GM23248 (cell line): ENCODE measurements around the gene CXCL6. TPM values are rescaled to one million over a fixed set of nuclear protein-coding genes. Genes with fewer than 3 reads are reported as not detected.

Experiments used
- DNase-seq: peaks from one replicate; pipeline ENCODE4 v3.0.0-alpha.2; 2015
- H2AFZ ChIP-seq: fragments of 200-600 bp; sonication (generic); 2 replicates; pipeline ENCODE4 v1.6.1; 2016; ENCODE audit warnings: antibody characterized with exemption
- H3F3A ChIP-seq: fragments of 200-600 bp; sonication (generic); 2 replicates; pipeline ENCODE4 v1.6.1; 2016; ENCODE audit warnings: mild to moderate bottlenecking, antibody characterized with exemption, mixed run types; ENCODE audit not compliant: insufficient read depth
- H3K27ac ChIP-seq: fragments of 200-600 bp; sonication (generic); 2 replicates; pipeline ENCODE4 v1.5.1; 2016; ENCODE audit warnings: mild to moderate bottlenecking
- H3K27me3 ChIP-seq: fragments of 200-600 bp; sonication (generic); replicated peaks from 2 replicates; pipeline ENCODE4 v1.6.1; 2016; ENCODE audit warnings: mild to moderate bottlenecking; ENCODE audit not compliant: insufficient read depth
- H3K36me3 ChIP-seq: fragments of 200-600 bp; sonication (generic); 2 replicates; pipeline ENCODE4 v1.6.1; 2016; ENCODE audit warnings: low read depth, mild to moderate bottlenecking
- H3K4me1 ChIP-seq: fragments of 200-600 bp; sonication (generic); 2 replicates; pipeline ENCODE4 v1.6.1; 2016; ENCODE audit warnings: mild to moderate bottlenecking; ENCODE audit not compliant: insufficient read depth
- H3K4me2 ChIP-seq: fragments of 200-600 bp; sonication (generic); one replicate; pipeline ENCODE4 v1.6.1; 2016; ENCODE audit warnings: mild to moderate bottlenecking; ENCODE audit not compliant: unreplicated experiment
- H3K4me3 ChIP-seq: fragments of 200-600 bp; sonication (generic); 2 replicates; pipeline ENCODE4 v1.5.1; 2016; ENCODE audit warnings: mild to moderate bottlenecking
- H3K79me2 ChIP-seq: fragments of 200-600 bp; sonication (generic); 2 replicates; pipeline ENCODE4 v1.6.1; 2016; ENCODE audit warnings: mild to moderate bottlenecking; ENCODE audit not compliant: insufficient read depth
- H3K9ac ChIP-seq: fragments of 200-600 bp; sonication (generic); 2 replicates; pipeline ENCODE4 v1.6.1; 2016; ENCODE audit warnings: mild to moderate bottlenecking
- H3K9me2 ChIP-seq: fragments of 200-600 bp; sonication (generic); 2 replicates; pipeline ENCODE4 v1.6.1; 2016; ENCODE audit warnings: mixed run types, mild to moderate bottlenecking, moderate library complexity; ENCODE audit not compliant: insufficient read depth
- H3K9me3 ChIP-seq: fragments of 200-600 bp; sonication (generic); one replicate; pipeline ENCODE4 v1.6.1; 2017; ENCODE audit warnings: low read depth
- H4K20me1 ChIP-seq: fragments of 200-600 bp; sonication (generic); 2 replicates; pipeline ENCODE4 v1.6.0; 2016; ENCODE audit not compliant: insufficient read depth
- EZH2 ChIP-seq: fragments of 200-600 bp; sonication (generic); IDR thresholded peaks from 2 replicates; pipeline ENCODE4 v1.6.1; 2018; ENCODE audit warnings: antibody characterized with exemption, mild to moderate bottlenecking; ENCODE audit not compliant: insufficient read depth, poor library complexity, severe bottlenecking
- EZH2phosphoT487 ChIP-seq: fragments of 200-600 bp; sonication (generic); IDR thresholded peaks from 2 replicates; pipeline ENCODE4 v1.6.1; 2018; ENCODE audit warnings: antibody characterized with exemption, moderate library complexity, mild to moderate bottlenecking, low read depth; ENCODE audit not compliant: insufficient read depth
- whole genome bisulfite sequencing, 2 experiments: methylation state at CpG; one replicate each; pipeline ENCODE4 v1.1.6; 2015 to 2017; ENCODE audit warnings: low lambda C conversion rate in 2 of 2, low coverage in 1 of 2; ENCODE audit errors: missing lambda C conversion rate in 2 of 2; 5-methylcytosine and 5-hydroxymethylcytosine counted together
- in situ Hi-C: fragments of 300-500 bp; cut with MboI; formaldehyde crosslinking; loops from 2 replicates; pipeline ENCODE4 v1.15.0; 2020
- polyA plus RNA-seq: library from polyadenylated mRNA; unstranded; fragments of >200 nt; fragmentation: Nextera tagmentation; extraction: Ambion mirVana; gene quantifications from 2 replicates; pipeline ENCODE4 v1.2.1, GENCODE V29; 2016
- total RNA-seq: library from RNA; depleted of rRNA; stranded (reverse); fragments of >200 nt; shearing (Covaris generic); gene quantifications from 2 replicates; pipeline ENCODE4 v1.2.3, GENCODE V29; 2014

The CXCL6 gene
- total and polyA plus RNA-seq, 2 experiments from 2014 or later, result 8.1 to 17.9 TPM

GRCh38 chr4:73860181-73860580 lies 23.7 kb downstream of the CXCL6 start:
- H3K4me1 ChIP-seq, result peaks cover 25% of the 10 kb centered on the region
- no peaks in the 10 kb centered on the region for H3K9me3 ChIP-seq
- WGBS, 2 experiments, result 40 to 43% methylated on average over 4 of the region's 4 CpGs
- H3K79me2 ChIP-seq, result no peaks in the 10 kb centered on the region
- no peak overlapping the region for H3K27ac ChIP-seq
- no peak overlapping the region for H3K9ac ChIP-seq
- H3K36me3 ChIP-seq, result no peaks in the 10 kb centered on the region
- H3F3A ChIP-seq, result peaks cover 36% of the 10 kb centered on the region
- H3K4me3 ChIP-seq, result no peak overlapping the region
- no peak overlapping the region for H2AFZ ChIP-seq
- in situ Hi-C loops, result no loop called here
- TF ChIP-seq EZH2, result no peak
- TF ChIP-seq EZH2phosphoT487, result no peak
- H3K4me2 ChIP-seq, result peak overlapping the region; percentile 14
- no peaks in the 10 kb centered on the region for H4K20me1 ChIP-seq
- no peak for DNase-seq
- no peaks in the 10 kb centered on the region for H3K9me2 ChIP-seq
- no peaks in the 10 kb centered on the region for H3K27me3 ChIP-seq

GRCh38 chr4:73860917-73861316 lies 24.4 kb downstream of the CXCL6 start:
- Histone ChIP-seq H3K27ac (no peak overlapping the region), H3K79me2 (no peaks in the 10 kb centered on the region), H3K4me3 (no peak overlapping the region), H3K27me3 (no peaks in the 10 kb centered on the region), H3K9ac (no peak overlapping the region), H3K9me3 (no peaks in the 10 kb centered on the region), H2AFZ (no peak overlapping the region), H3K4me2 (no peak overlapping the region), H4K20me1 (no peaks in the 10 kb centered on the region), H3K9me2 (no peaks in the 10 kb centered on the region), H3K36me3 (no peaks in the 10 kb centered on the region), H3K4me1 (peaks cover 24% of the 10 kb centered on the region), H3F3A (peaks cover 30% of the 10 kb centered on the region)
- DNase-seq, result no peak
- 94 to 97% methylated on average over 3 of the region's 3 CpGs for WGBS, 2 experiments
- in situ Hi-C loops, result no loop called here
- TF ChIP-seq EZH2 (no peak), EZH2phosphoT487 (no peak)

DNA sequence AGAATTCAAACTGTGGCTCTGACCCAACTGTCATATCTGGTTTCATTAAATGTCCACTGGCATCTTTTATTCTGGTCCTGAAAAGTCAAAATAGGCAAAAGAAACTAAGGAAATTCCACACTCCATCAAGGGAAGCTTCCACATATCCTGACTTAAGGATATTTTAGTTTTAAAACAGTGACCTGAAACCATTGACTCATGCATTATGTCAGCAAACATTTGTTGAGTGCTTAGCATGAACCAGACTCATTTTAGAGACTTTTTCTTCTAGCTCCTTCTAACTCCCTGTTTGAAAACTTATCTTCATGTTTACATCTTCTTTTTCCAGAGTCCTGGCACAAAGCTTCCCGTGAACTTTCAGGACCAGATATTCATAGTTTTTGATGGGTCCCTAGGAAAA lies 25.8 kb downstream of the CXCL6 start:
- H3K27me3 ChIP-seq, result no peaks in the 10 kb centered on the region
- H3K9me3 ChIP-seq, result no peaks in the 10 kb centered on the region
- no peak overlapping the region for H3K4me3 ChIP-seq
- no peaks in the 10 kb centered on the region for H3K9me2 ChIP-seq
- WGBS, 2 experiments, result 94 to 100% methylated on average over 1 of the region's 1 CpG
- H3K27ac ChIP-seq, result no peak overlapping the region
- peaks cover 14% of the 10 kb centered on the region for H3K4me1 ChIP-seq
- peaks cover 16% of the 10 kb centered on the region for H3F3A ChIP-seq
- H3K4me2 ChIP-seq, result no peak overlapping the region
- H3K36me3 ChIP-seq, result no peaks in the 10 kb centered on the region
- H2AFZ ChIP-seq, result no peak overlapping the region
- TF ChIP-seq EZH2 (no peak), EZH2phosphoT487 (no peak)
- peak; percentile 52 for DNase-seq
- in situ Hi-C loops, result no loop called here
- no peak overlapping the region for H3K9ac ChIP-seq
- no peaks in the 10 kb centered on the region for H4K20me1 ChIP-seq
- H3K79me2 ChIP-seq, result no peaks in the 10 kb centered on the region

DNA sequence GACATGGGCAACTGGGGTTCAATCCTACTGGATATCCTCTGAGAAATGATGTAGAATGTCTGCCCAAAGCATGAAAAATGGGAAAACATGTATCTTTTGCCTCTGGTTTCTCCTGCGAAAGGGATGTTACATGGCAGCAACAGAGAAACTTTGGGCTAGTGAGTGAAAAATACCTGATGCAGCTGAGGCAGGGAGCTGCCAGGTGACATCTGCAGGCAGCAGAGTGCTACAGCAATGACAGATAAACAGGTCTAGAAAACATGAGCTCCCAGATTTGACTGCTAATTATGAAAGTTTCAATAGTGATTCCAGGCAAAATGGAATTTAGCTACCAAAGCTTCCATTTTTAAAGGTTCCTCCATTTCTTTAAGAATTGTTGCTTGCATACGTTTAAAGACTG lies 27.9 kb downstream of the CXCL6 start:
- no peak overlapping the region for H3K4me3 ChIP-seq
- H2AFZ ChIP-seq, result no peak overlapping the region
- no peaks in the 10 kb centered on the region for H4K20me1 ChIP-seq
- H3K36me3 ChIP-seq, result no peaks in the 10 kb centered on the region
- H3K9ac ChIP-seq, result no peak overlapping the region
- TF ChIP-seq EZH2, result no peak
- no peak for TF ChIP-seq EZH2phosphoT487
- no peaks in the 10 kb centered on the region for H3K79me2 ChIP-seq
- H3K27ac ChIP-seq, result no peak overlapping the region
- H3K4me2 ChIP-seq, result no peak overlapping the region
- H3K4me1 ChIP-seq, result peaks cover 9% of the 10 kb centered on the region
- peaks cover 10% of the 10 kb centered on the region for H3F3A ChIP-seq
- no peaks in the 10 kb centered on the region for H3K27me3 ChIP-seq
- DNase-seq, result no peak
- WGBS, 2 experiments, result 91 to 94% methylated on average over 2 of the region's 2 CpGs
- no peaks in the 10 kb centered on the region for H3K9me2 ChIP-seq
- in situ Hi-C loops, result no loop called here
- no peaks in the 10 kb centered on the region for H3K9me3 ChIP-seq

DNA sequence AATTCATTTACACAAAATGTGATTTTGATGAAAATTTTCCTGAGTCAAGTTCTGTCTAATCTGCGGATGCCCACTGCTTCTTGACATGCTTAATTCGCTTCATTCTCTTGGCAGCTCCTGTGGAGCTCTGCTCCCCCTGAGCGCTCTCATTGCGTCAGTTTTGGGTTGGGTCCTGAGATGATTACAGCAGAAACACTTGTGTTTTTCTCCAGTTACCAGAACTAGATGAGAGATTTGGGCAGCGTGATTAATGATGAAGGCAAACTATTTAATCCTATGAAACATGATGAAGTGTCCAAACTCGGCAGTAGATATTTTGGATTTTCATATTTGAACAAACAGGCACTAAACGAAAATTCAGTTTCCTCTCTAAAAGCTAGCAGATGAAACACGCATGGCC lies 28.5 kb downstream of the CXCL6 start:
- in situ Hi-C loops, result no loop called here
- no peaks in the 10 kb centered on the region for H3K27me3 ChIP-seq

More for the DNA sequence above, 28.5 kb downstream of the CXCL6 start:
- Histone ChIP-seq H3K9ac (no peak overlapping the region), H3K9me3 (no peaks in the 10 kb centered on the region), H4K20me1 (no peaks in the 10 kb centered on the region), H3K4me3 (no peak overlapping the region), H3F3A (peaks cover 4% of the 10 kb centered on the region), H2AFZ (no peak overlapping the region), H3K79me2 (no peaks in the 10 kb centered on the region), H3K36me3 (no peaks in the 10 kb centered on the region), H3K27ac (no peak overlapping the region), H3K4me1 (peaks cover 3% of the 10 kb centered on the region), H3K4me2 (no peak overlapping the region), H3K9me2 (no peaks in the 10 kb centered on the region)
- 89 to 90% methylated on average over 8 of the region's 8 CpGs for WGBS, 2 experiments
- DNase-seq, result no peak
- no peak for TF ChIP-seq EZH2phosphoT487
- no peak for TF ChIP-seq EZH2
